ENCODE measurements around the gene TNFSF10.

GRCh38 chr3:172513488-172513887 is 9.7 kb downstream of the TNFSF10 start:
- TF ChIP-seq, protein P1, sequence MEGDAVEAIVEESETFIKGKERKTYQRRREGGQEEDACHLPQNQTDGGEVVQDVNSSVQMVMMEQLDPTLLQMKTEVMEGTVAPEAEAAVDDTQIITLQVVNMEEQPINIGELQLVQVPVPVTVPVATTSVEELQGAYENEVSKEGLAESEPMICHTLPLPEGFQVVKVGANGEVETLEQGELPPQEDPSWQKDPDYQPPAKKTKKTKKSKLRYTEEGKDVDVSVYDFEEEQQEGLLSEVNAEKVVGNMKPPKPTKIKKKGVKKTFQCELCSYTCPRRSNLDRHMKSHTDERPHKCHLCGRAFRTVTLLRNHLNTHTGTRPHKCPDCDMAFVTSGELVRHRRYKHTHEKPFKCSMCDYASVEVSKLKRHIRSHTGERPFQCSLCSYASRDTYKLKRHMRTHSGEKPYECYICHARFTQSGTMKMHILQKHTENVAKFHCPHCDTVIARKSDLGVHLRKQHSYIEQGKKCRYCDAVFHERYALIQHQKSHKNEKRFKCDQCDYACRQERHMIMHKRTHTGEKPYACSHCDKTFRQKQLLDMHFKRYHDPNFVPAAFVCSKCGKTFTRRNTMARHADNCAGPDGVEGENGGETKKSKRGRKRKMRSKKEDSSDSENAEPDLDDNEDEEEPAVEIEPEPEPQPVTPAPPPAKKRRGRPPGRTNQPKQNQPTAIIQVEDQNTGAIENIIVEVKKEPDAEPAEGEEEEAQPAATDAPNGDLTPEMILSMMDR (IDR thresholded peaks at IDR 0.05), result no peak
- TF ChIP-seq EZH2 (IDR thresholded peaks at IDR 0.05; ENCODE audit: borderline replicate concordance, insufficient read depth, low read depth, low read length, poor library complexity, severe bottlenecking), result no peak
